Keratinocyte (primary cell): ENCODE data around the gene BEST1.

Source experiments
- EZH2 ChIP-seq: IDR thresholded peaks from one replicate; pipeline ENCODE4 v1.6.1; 2012; ENCODE audit warnings: inconsistent platforms, mild to moderate bottlenecking, low read length, moderate library complexity
- TF ChIP-seq, protein P1 (sequence below), 3 experiments: IDR thresholded peaks in 1 of 3; conservative IDR thresholded peaks in 1 of 3; optimal IDR thresholded peaks in 1 of 3; 2 replicates in 2 of 3; 3 replicates in 1 of 3; pipeline versions ENCODE3 to v1.5.1; 2011; ENCODE audit warnings: low read length in 3 of 3, mild to moderate bottlenecking in 3 of 3, moderate library complexity in 2 of 3, control low read depth in 1 of 3, inconsistent platforms in 1 of 3; ENCODE audit not compliant: insufficient read depth in 2 of 3; ENCODE audit errors: extremely low read depth in 1 of 3

DNA sequence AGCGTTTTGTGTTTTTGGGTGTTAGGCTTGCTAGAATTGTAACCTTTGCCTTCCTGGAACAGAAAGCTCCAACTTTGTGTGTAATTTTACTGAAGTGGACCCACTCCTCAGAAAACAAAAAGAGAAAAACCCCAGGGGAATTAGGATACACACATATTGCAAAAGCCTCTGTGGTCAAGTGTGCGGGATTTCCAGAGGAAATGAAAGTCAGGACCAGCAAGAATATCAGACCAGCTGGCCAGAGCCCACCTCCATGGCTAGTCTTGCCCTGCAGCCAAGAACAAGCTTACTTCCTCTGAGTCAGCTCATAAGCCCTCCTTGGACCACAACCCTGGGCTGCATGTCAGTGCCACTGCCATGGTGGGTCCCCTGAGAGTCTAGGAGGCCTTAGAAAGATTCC, 54.3 kb downstream of the BEST1 start:
- TF ChIP-seq, protein P1, sequence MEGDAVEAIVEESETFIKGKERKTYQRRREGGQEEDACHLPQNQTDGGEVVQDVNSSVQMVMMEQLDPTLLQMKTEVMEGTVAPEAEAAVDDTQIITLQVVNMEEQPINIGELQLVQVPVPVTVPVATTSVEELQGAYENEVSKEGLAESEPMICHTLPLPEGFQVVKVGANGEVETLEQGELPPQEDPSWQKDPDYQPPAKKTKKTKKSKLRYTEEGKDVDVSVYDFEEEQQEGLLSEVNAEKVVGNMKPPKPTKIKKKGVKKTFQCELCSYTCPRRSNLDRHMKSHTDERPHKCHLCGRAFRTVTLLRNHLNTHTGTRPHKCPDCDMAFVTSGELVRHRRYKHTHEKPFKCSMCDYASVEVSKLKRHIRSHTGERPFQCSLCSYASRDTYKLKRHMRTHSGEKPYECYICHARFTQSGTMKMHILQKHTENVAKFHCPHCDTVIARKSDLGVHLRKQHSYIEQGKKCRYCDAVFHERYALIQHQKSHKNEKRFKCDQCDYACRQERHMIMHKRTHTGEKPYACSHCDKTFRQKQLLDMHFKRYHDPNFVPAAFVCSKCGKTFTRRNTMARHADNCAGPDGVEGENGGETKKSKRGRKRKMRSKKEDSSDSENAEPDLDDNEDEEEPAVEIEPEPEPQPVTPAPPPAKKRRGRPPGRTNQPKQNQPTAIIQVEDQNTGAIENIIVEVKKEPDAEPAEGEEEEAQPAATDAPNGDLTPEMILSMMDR (optimal IDR thresholded peaks at IDR 0.05 in 1 of 3, IDR thresholded peaks at IDR 0.05 in 1 of 3, conservative IDR thresholded peaks at IDR 0.05 in 1 of 3; ENCODE audit: extremely low read depth in 1 of 3, insufficient read depth in 2 of 3, low read length in 3 of 3): no peak
- TF ChIP-seq EZH2: no peak
